ENCODE data around the gene ZNF213.

The ZNF213 gene

DNA sequence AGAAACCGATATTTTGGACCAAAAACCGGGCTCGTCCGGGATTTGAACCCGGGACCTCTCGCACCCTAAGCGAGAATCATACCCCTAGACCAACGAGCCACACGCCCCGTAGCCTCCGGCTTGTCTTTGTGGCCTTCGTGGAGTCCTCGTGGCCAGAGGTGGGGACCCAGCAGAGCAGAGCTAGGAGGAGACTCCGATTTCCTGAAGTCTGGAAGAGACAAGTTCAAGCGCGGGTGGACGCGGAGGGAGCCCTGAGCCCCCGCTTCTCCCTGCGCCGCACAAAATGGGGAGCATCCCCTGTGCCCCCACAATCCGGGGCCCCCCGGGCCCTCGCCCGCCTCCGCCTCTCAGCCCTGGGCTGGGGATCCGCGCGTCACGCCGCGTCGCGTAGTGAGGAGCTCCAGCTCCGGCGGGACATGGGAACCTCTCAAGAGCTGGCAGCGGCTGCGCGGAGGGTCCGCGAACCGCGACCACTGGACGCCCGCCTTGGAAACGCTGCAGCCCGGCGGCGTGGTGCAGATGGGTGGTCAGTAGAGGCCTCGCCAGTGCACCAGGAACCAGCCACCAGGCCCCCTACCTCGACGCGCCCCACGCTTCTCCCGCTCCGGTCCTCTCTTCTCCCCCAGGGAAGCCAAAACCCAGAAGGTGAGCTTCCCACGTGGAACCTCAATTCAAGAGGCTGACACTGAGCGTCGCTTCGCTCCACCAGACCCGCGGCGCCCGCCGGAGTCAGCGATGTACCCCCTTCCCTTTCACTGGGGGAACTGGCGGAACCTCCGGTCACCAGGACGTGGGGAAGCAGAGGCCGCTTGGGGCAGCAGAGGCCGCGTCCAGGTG, 48.0 kb downstream of the ZNF213 start:
- no peak for DNase-seq
- H3K36me3 ChIP-seq (ENCODE audit: control insufficient read depth, insufficient read depth, low read length): no peaks in the 10 kb centered on the region
- H3K9me3 ChIP-seq (ENCODE audit: control insufficient read depth, low read length): no peaks in the 10 kb centered on the region
- peaks cover 39% of the 10 kb centered on the region for H3K27me3 ChIP-seq (replicated peaks; ENCODE audit: control insufficient read depth, insufficient read depth, low read length, poor library complexity, severe bottlenecking)
- H3K27ac ChIP-seq (ENCODE audit: insufficient read depth, low read length, poor library complexity, severe bottlenecking): no peak overlapping the region
- peak overlapping the region; percentile 43 for H3K4me3 ChIP-seq (ENCODE audit: insufficient read depth, low read depth, low read length, poor library complexity, severe bottlenecking)
- peaks cover 15% of the 10 kb centered on the region for H3K4me1 ChIP-seq (ENCODE audit: control insufficient read depth, insufficient read depth, low read length, poor library complexity, severe bottlenecking)

DNA sequence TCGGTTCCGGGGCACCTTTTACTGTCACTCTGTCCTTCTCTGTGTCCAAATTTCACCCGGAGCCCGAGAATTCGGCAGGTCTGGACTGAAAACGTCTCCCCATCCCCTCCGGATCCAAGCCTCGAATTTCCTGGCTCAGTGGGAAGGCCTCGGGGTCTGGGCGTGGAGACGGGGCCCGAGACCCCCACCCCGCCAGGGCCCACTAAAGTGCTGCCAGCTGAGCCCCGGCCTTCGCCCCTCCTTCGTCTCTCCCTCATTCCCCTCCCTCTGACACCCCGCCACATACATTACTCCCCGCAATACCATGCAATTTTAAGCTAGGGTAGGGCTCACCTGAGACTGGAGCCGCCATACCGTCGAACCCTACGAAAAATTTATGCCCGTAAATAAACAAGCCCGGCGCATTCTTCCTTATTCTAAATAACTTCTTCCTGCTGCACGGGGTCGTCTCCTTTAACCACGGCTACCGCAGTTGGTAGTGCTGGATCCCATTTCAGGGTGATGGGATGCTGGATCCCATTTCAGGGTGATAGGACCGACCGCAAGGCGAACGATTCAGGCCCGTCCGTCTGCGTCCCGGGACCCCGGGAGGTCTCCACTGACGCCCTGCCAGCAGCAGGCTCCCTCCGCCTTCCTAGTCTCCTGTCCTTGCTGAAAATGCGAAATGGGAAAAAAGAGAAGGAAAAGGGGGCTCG, 48.8 kb downstream of the ZNF213 start:
- peaks cover 45% of the 10 kb centered on the region for H3K27me3 ChIP-seq (replicated peaks; ENCODE audit: control insufficient read depth, insufficient read depth, low read length, poor library complexity, severe bottlenecking)
- no peak overlapping the region for H3K27ac ChIP-seq (ENCODE audit: insufficient read depth, low read length, poor library complexity, severe bottlenecking)
- DNase-seq: no peak

DNA sequence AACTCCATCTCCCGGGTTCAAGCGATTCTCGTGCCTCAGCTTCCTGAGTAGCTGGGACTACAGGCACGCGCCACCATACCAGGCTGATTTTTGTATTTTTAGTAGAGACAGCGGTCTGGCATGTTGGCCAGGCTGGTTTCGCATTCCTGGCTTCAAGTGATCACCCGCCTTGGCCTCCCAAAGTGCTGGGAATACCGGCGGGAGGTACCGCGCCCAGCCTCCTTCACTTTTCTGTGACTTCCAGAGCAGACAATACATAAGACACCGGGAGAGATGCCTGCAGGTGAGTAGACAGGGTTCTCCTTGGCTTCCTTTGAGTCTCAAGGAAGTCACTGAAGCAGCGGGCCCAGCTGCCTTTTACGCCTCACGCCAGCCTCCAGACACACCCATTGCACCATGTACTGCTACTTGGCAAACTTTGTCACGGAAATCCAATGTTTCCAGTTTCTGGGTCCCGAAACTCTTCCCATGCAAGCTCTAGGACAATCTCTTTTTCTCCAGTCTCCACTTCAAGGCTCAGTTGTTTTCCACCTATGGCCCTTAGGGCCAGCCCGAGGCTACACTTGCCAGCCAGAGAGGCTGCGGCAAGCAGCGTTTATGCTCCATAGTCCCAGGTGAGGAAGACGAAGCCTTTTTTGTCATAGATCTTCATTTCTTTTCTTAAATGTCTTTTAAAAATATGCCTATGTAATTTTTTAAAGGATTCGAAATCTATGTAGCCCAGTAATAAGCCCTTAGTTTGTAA, 52.3 kb downstream of the ZNF213 start:
- peaks cover 44% of the 10 kb centered on the region for H3K4me1 ChIP-seq (ENCODE audit: control insufficient read depth, insufficient read depth, low read length, poor library complexity, severe bottlenecking)
- H3K27me3 ChIP-seq (replicated peaks; ENCODE audit: control insufficient read depth, insufficient read depth, low read length, poor library complexity, severe bottlenecking): peaks cover 63% of the 10 kb centered on the region
- H3K4me3 ChIP-seq (ENCODE audit: insufficient read depth, low read depth, low read length, poor library complexity, severe bottlenecking): no peak overlapping the region
- no peak overlapping the region for H3K27ac ChIP-seq (ENCODE audit: insufficient read depth, low read length, poor library complexity, severe bottlenecking)
- no peaks in the 10 kb centered on the region for H3K9me3 ChIP-seq (ENCODE audit: control insufficient read depth, low read length)
- no peak for DNase-seq
- H3K36me3 ChIP-seq (ENCODE audit: control insufficient read depth, insufficient read depth, low read length): no peaks in the 10 kb centered on the region

More for the DNA sequence above, 48.8 kb downstream of the ZNF213 start:
- peak overlapping the region; percentile 43 for H3K4me3 ChIP-seq (ENCODE audit: insufficient read depth, low read depth, low read length, poor library complexity, severe bottlenecking)
- H3K36me3 ChIP-seq (ENCODE audit: control insufficient read depth, insufficient read depth, low read length): no peaks in the 10 kb centered on the region
- H3K4me1 ChIP-seq (ENCODE audit: control insufficient read depth, insufficient read depth, low read length, poor library complexity, severe bottlenecking): peaks cover 22% of the 10 kb centered on the region
- no peaks in the 10 kb centered on the region for H3K9me3 ChIP-seq (ENCODE audit: control insufficient read depth, low read length)

DNA sequence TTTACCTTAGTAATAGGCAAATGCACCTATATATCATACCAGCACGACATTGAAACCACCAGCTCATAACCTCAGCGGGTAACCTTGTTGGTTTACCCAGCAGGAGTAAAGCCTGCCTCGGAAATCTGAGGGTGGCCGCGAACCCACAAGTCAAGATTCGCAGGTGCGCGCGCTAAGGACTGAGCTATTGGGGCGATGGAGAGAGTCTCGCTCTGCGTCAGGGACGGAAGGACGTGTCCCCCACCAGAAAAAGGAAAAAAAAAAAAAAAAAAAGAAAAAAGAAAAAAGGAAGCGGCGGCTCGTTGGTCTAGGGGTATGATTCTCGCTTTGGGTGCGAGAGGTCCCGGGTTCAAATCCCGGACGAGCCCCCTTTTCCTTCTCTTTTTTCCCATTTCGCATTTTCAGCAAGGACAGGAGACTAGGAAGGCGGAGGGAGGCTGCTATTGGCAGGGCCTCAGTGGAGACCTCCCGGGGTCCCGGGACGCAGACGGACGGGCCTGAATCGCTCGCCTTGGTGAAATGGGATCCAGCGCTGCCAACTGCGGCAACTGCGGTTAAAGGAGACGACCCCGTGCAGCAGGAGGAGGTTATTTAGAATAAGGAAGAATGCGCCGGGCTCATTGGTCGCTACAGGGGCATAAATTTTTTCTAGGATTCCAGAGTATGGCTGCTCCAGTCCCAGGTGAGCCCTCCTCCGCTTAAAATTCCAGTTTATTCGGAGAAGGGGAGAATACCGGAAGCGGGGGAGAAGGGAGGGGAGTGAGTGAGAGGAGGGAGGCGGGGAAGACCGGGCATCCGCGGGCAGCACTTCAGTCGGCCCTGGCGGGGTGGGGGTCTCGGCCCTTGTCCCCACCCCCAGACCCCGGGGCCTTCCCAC, 53.2 kb downstream of the ZNF213 start, which contains the start of gene OR1F1:
TSS of gene OR1F1 (plus strand) at position 407 of the 877 bp plus-strand sequence.
- Histone ChIP-seq H3K9me3 (ENCODE audit: control insufficient read depth, low read length) (no peaks in the 10 kb centered on the region), H3K4me1 (ENCODE audit: control insufficient read depth, insufficient read depth, low read length, poor library complexity, severe bottlenecking) (peaks cover 37% of the 10 kb centered on the region), H3K27me3 (replicated peaks; ENCODE audit: control insufficient read depth, insufficient read depth, low read length, poor library complexity, severe bottlenecking) (peaks cover 62% of the 10 kb centered on the region), H3K36me3 (ENCODE audit: control insufficient read depth, insufficient read depth, low read length) (no peaks in the 10 kb centered on the region), H3K27ac (ENCODE audit: insufficient read depth, low read length, poor library complexity, severe bottlenecking) (no peak within 1 kb of the TSS), H3K4me3 (ENCODE audit: insufficient read depth, low read depth, low read length, poor library complexity, severe bottlenecking) (peak within 1 kb of the TSS; percentile 41)
- DNase-seq: peak; percentile 23 to 42 (median 30)

DNA sequence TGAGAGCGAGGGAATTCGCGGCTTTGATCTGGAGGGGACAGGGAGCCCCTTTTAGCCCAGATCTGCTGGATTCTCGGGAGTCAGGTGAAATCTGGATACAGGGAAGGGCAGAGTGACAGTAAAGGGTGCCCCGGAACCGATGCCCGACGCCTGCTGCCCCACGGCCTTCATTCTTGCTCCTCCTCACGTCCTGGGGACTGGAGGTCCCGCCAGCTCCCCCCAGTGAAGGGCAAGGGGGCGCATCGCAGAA, 53.8 kb downstream of the ZNF213 start:
- H3K9me3 ChIP-seq (ENCODE audit: control insufficient read depth, low read length): no peaks in the 10 kb centered on the region
- no peak for DNase-seq
- H3K36me3 ChIP-seq (ENCODE audit: control insufficient read depth, insufficient read depth, low read length): no peaks in the 10 kb centered on the region
- peaks cover 62% of the 10 kb centered on the region for H3K27me3 ChIP-seq (replicated peaks; ENCODE audit: control insufficient read depth, insufficient read depth, low read length, poor library complexity, severe bottlenecking)
- H3K4me1 ChIP-seq (ENCODE audit: control insufficient read depth, insufficient read depth, low read length, poor library complexity, severe bottlenecking): peaks cover 32% of the 10 kb centered on the region
- H3K4me3 ChIP-seq (ENCODE audit: insufficient read depth, low read depth, low read length, poor library complexity, severe bottlenecking): no peak overlapping the region
- no peak overlapping the region for H3K27ac ChIP-seq (ENCODE audit: insufficient read depth, low read length, poor library complexity, severe bottlenecking)

DNA sequence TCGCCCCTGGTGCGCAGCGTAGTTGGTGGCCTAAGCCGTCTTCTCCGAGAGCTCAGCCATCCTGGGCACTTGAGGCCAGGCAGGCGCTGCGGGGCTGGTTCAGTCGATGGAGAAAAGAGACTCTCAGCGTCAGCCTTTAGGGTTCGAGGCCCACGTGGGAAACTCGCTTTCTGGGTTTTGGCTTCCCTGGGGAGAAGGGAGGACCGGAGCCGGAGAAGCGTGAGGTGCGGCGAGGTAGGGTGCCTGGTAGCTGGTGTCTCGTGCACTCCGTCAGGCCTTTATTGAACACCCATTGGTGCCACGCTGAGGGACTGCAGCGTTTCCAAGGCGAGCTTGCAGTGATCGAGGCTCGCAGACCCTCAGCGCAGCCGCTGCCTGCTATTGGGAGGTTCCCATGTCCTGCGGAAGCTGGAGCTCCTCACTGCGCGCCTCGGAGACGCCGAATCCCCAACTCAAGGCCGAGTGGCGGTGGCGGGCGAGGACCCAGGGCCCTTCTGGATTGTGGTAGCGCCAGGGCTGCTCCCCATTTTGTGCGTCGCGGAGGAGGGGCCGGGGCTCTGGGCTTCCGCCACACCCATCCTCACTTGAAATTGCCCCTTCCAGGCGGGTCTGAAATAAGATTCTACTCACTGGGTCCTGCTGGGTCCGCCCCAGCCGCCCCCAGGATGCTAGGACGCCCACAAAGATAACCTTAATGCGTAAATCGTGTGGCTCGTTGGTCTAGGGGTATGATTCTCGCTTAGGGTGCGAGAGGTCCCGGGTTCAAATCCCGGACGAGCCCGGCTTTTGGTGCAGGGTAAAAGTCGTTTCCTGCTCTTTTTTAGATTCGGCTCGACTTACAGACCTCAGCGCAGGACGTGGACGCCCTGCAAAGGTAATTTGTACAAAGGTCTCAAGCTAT, 54.3 kb downstream of the ZNF213 start:
- no peak overlapping the region for H3K27ac ChIP-seq (ENCODE audit: insufficient read depth, low read length, poor library complexity, severe bottlenecking)
- no peaks in the 10 kb centered on the region for H3K36me3 ChIP-seq (ENCODE audit: control insufficient read depth, insufficient read depth, low read length)
- DNase-seq: no peak
- no peaks in the 10 kb centered on the region for H3K9me3 ChIP-seq (ENCODE audit: control insufficient read depth, low read length)
- H3K4me1 ChIP-seq (ENCODE audit: control insufficient read depth, insufficient read depth, low read length, poor library complexity, severe bottlenecking): peaks cover 29% of the 10 kb centered on the region
- peak overlapping the region; percentile 41 for H3K4me3 ChIP-seq (ENCODE audit: insufficient read depth, low read depth, low read length, poor library complexity, severe bottlenecking)
- H3K27me3 ChIP-seq (replicated peaks; ENCODE audit: control insufficient read depth, insufficient read depth, low read length, poor library complexity, severe bottlenecking): peaks cover 61% of the 10 kb centered on the region

DNA sequence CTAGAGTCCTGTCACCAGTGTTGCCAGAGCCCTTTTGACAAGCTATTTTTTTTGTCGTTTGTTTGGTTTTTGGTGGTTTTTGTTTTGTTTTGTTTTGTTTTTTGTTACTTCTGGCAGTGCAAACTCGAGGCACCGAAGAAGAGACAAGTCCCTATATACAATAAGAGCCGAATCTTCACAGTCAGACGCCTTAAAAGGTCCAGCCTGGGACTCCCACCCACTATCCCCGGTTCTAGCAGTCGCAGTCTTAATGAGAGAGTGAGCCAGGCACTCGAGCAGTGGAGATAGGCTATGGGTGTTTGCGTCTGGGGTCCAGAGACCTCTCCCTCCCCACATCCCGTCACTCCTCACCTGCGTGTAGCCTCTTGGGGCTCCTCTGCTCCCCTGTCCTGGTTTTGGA, 55.0 kb downstream of the ZNF213 start:
- Histone ChIP-seq H3K36me3 (ENCODE audit: control insufficient read depth, insufficient read depth, low read length) (no peaks in the 10 kb centered on the region), H3K27ac (ENCODE audit: insufficient read depth, low read length, poor library complexity, severe bottlenecking) (no peak overlapping the region), H3K4me1 (ENCODE audit: control insufficient read depth, insufficient read depth, low read length, poor library complexity, severe bottlenecking) (peaks cover 29% of the 10 kb centered on the region), H3K27me3 (replicated peaks; ENCODE audit: control insufficient read depth, insufficient read depth, low read length, poor library complexity, severe bottlenecking) (peaks cover 61% of the 10 kb centered on the region), H3K9me3 (ENCODE audit: control insufficient read depth, low read length) (no peaks in the 10 kb centered on the region), H3K4me3 (ENCODE audit: insufficient read depth, low read depth, low read length, poor library complexity, severe bottlenecking) (no peak overlapping the region)
- DNase-seq: no peak

DNA sequence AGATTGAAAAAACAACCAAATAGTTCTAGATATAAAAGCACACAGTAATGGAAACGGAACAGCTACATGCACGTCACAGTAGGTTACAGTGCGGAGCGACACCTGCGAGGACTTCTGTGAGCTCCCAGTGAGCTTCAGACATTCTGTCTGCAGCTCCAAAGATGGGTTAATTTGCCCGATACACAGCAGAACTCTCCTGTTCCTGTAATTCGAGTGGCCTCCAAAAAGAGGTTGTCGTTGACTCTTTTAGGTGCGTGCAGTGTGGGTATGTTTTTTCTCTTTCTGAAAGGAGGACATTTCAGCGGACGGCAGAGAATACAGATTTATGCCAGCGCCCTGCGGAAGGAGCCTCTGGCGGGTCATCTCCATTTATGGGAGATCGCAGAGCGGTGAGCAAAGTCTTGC, 56.1 kb downstream of the ZNF213 start:
- Histone ChIP-seq H3K9me3 (ENCODE audit: control insufficient read depth, low read length) (no peaks in the 10 kb centered on the region), H3K27me3 (replicated peaks; ENCODE audit: control insufficient read depth, insufficient read depth, low read length, poor library complexity, severe bottlenecking) (peaks cover 62% of the 10 kb centered on the region), H3K4me1 (ENCODE audit: control insufficient read depth, insufficient read depth, low read length, poor library complexity, severe bottlenecking) (peaks cover 29% of the 10 kb centered on the region), H3K4me3 (ENCODE audit: insufficient read depth, low read depth, low read length, poor library complexity, severe bottlenecking) (no peak overlapping the region), H3K36me3 (ENCODE audit: control insufficient read depth, insufficient read depth, low read length) (no peaks in the 10 kb centered on the region), H3K27ac (ENCODE audit: insufficient read depth, low read length, poor library complexity, severe bottlenecking) (no peak overlapping the region)
- no peak for DNase-seq

All from effector memory CD4-positive, alpha-beta T cell (primary cell).